Upper lobe of left lung (tissue), 4 donors: ENCODE measurements around the gene PCNX3.

Experiments used
- EP300 ChIP-seq, 4 donors: sonication (generic); formaldehyde crosslinking; IDR thresholded peaks; one replicate each; pipeline ENCODE4 v1.5.1; 2017; ENCODE audit warnings: antibody characterized with exemption in 4 of 4, control low read depth in 2 of 4
- POLR2A ChIP-seq, 4 donors: fragments of 450-650 bp; IDR thresholded peaks; one replicate each; pipeline ENCODE4 v1.5.1; 2016 to 2017; ENCODE audit warnings: antibody characterized with exemption in 4 of 4, mild to moderate bottlenecking in 2 of 4
- POLR2AphosphoS5 ChIP-seq, 2 donors: sonication (generic); formaldehyde crosslinking; IDR thresholded peaks; one replicate each; pipeline ENCODE4 v1.5.1; 2017; ENCODE audit warnings: antibody characterized with exemption in 2 of 2
- TF ChIP-seq, protein P1 (sequence below), 6 experiments: fragments of 450-650 bp in 4 of 6; fragments of 200-600 bp in 2 of 6; sonication (generic) in 2 of 6; IDR thresholded peaks; one replicate each; pipeline ENCODE4 v1.5.1; 2016 to 2019; ENCODE audit warnings: antibody characterized with exemption in 6 of 6

DNA sequence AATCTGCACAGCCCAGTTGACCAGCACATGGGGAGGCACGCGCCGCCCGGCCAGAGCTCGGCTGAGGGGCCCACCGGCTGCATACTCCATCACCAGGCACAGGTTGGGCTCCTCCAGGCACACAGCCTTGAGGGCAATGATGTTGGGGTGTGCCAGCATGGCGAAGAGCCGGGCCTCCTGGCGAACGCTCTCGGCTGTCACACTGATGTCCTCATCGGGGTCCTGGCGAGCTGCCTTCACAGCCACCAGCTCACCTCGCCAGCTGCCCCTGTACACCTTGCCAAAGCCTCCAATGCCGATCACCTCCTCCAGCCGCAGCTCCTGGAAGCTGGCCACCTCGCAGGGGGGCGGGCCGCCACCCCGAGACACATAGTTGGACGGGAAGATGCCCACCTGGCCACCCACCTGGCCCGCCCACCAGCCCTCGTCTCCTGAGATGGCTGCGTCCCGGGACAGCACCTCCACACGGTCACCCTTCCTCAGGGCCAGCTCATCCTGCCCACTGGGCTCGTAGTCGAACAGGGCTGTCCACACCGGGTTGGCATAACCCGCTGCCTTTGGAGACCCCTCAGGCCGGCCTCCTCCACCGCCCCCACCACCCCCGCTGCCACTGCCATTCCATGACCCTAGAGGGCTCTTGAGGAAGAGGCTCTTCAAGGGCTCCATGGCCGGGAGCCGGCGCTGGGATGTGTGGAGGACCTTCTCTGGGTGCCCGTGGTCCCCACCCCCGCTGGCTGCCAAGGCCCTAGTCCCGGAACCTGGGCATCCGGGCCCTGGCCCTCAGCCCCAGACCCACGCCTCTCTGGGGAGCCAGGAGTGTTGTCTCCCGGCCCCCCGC is 2.3 kb upstream of the PCNX3 start:
- TF ChIP-seq EP300 (IDR thresholded peaks at IDR 0.05) (no peak), POLR2A (IDR thresholded peaks at IDR 0.05) (no peak), POLR2AphosphoS5 (IDR thresholded peaks at IDR 0.05) (no peak)
- TF ChIP-seq, protein P1, sequence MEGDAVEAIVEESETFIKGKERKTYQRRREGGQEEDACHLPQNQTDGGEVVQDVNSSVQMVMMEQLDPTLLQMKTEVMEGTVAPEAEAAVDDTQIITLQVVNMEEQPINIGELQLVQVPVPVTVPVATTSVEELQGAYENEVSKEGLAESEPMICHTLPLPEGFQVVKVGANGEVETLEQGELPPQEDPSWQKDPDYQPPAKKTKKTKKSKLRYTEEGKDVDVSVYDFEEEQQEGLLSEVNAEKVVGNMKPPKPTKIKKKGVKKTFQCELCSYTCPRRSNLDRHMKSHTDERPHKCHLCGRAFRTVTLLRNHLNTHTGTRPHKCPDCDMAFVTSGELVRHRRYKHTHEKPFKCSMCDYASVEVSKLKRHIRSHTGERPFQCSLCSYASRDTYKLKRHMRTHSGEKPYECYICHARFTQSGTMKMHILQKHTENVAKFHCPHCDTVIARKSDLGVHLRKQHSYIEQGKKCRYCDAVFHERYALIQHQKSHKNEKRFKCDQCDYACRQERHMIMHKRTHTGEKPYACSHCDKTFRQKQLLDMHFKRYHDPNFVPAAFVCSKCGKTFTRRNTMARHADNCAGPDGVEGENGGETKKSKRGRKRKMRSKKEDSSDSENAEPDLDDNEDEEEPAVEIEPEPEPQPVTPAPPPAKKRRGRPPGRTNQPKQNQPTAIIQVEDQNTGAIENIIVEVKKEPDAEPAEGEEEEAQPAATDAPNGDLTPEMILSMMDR (IDR thresholded peaks at IDR 0.05): no peak
